SU-DHL-6 (cell line): Measurements from ENCODE around the gene NPIPA5.
"Not testable (repeated sequence)": the region's sequence is repeated elsewhere in the genome, so short reads cannot be mapped to it uniquely, and the experiment has no call there.

ENCODE experiments used
- H2AFZ ChIP-seq: fragments of 200-600 bp; sonication (generic); 2 replicates; pipeline ENCODE4 v1.6.1; 2014; ENCODE audit warnings: low read depth, mild to moderate bottlenecking, moderate library complexity, mixed read lengths, antibody characterized with exemption, low read length; ENCODE audit not compliant: severe bottlenecking
- H3F3A ChIP-seq: fragments of 200-600 bp; shearing (Covaris generic); 2 replicates; pipeline ENCODE4 v1.6.0; 2016; ENCODE audit warnings: antibody characterized with exemption, mild to moderate bottlenecking; ENCODE audit not compliant: insufficient read depth
- H3K27ac ChIP-seq: fragments of 200-600 bp; sonication (generic); 2 replicates; pipeline ENCODE4 v1.5.1; 2016; ENCODE audit warnings: low read depth, mild to moderate bottlenecking, low read length, moderate library complexity, mixed read lengths
- H3K27me3 ChIP-seq: fragments of 200-600 bp; sonication (generic), shearing (Covaris generic); 2 replicates; pipeline ENCODE4 v1.6.0; 2014; ENCODE audit warnings: mild to moderate bottlenecking, low read length
- H3K36me3 ChIP-seq: fragments of 200-600 bp; sonication (generic); 2 replicates; pipeline ENCODE4 v1.6.1; 2014; ENCODE audit warnings: mild to moderate bottlenecking, low read length, mixed read lengths
- H3K4me2 ChIP-seq: fragments of 300-600, 200-600 bp; shearing (Covaris generic), sonication (generic); 2 replicates; pipeline ENCODE4 v1.6.0; 2014; ENCODE audit warnings: low read length, low read depth, mild to moderate bottlenecking; ENCODE audit not compliant: poor library complexity, severe bottlenecking
- H3K4me3 ChIP-seq: fragments of 200-600 bp; sonication (generic); 2 replicates; pipeline ENCODE4 v1.5.1; 2014; ENCODE audit warnings: antibody characterized with exemption, low read length, mild to moderate bottlenecking, mixed read lengths; ENCODE audit not compliant: insufficient read depth, poor library complexity, severe bottlenecking
- H3K79me2 ChIP-seq: fragments of 200-600 bp; sonication (generic); 2 replicates; pipeline ENCODE4 v1.6.1; 2014; ENCODE audit warnings: mild to moderate bottlenecking, low read length, moderate library complexity; ENCODE audit not compliant: insufficient read depth
- H3K9ac ChIP-seq: fragments of 200-600 bp; sonication (generic); 2 replicates; pipeline ENCODE4 v1.7.0; 2014; ENCODE audit warnings: mild to moderate bottlenecking, low read length
- H3K9me2 ChIP-seq: fragments of 200-600 bp; sonication (generic); replicated peaks from 2 replicates; pipeline ENCODE4 v1.6.1; 2014; ENCODE audit warnings: low read length; ENCODE audit not compliant: insufficient read depth
- H3K9me3 ChIP-seq: fragments of 200-600 bp; sonication (generic); 2 replicates; pipeline ENCODE4 v1.6.1; 2014; ENCODE audit warnings: low read length, mixed read lengths; ENCODE audit not compliant: insufficient read depth
- H4K20me1 ChIP-seq: fragments of 200-600 bp; sonication (generic); 2 replicates; pipeline ENCODE4 v1.6.1; 2014; ENCODE audit warnings: low read depth, mild to moderate bottlenecking, antibody characterized with exemption, low read length, moderate library complexity, mixed read lengths
- EZH2phosphoT487 ChIP-seq: fragments of 200-600 bp; sonication (generic), shearing (Covaris generic); conservative IDR thresholded peaks from 2 replicates; pipeline ENCODE4 v1.6.1; 2018; ENCODE audit warnings: mild to moderate bottlenecking, antibody characterized with exemption, low read length, moderate library complexity, mixed read lengths
- TF ChIP-seq, protein P1 (sequence below): fragments of 200-600 bp; sonication (generic); IDR thresholded peaks from one replicate; pipeline ENCODE4 v1.5.1; 2017; ENCODE audit warnings: antibody characterized with exemption, mild to moderate bottlenecking, low read length, moderate library complexity; ENCODE audit not compliant: insufficient read depth, poor library complexity, severe bottlenecking

The NPIPA5 gene

DNA sequence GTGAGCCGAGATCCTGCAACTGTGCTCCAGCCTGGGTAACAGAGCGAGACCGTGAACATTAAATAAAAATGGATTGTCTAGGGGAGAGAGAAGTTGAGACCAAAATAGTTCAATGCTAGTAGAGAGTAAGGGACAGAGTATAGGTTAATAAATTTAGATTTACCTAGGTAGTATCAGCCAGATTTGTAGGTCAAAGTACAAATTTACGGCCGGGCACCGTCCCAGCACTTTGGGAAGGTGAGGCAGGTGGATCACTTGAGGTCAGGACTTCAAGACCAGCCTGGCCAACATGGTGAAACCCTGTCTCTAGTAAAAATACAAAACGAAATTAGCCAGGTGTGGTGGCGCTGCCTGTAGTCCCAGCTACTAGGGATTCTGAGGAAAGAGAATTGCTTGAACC is 44.1 kb upstream of the NPIPA5 start:
- H3K4me3 ChIP-seq, result no peak overlapping the region
- no peaks in the 10 kb centered on the region for H3K9me2 ChIP-seq
- H3F3A ChIP-seq, result no peaks in the 10 kb centered on the region
- no peaks in the 10 kb centered on the region for H4K20me1 ChIP-seq
- TF ChIP-seq EZH2phosphoT487, result no peak
- TF ChIP-seq, protein P1, sequence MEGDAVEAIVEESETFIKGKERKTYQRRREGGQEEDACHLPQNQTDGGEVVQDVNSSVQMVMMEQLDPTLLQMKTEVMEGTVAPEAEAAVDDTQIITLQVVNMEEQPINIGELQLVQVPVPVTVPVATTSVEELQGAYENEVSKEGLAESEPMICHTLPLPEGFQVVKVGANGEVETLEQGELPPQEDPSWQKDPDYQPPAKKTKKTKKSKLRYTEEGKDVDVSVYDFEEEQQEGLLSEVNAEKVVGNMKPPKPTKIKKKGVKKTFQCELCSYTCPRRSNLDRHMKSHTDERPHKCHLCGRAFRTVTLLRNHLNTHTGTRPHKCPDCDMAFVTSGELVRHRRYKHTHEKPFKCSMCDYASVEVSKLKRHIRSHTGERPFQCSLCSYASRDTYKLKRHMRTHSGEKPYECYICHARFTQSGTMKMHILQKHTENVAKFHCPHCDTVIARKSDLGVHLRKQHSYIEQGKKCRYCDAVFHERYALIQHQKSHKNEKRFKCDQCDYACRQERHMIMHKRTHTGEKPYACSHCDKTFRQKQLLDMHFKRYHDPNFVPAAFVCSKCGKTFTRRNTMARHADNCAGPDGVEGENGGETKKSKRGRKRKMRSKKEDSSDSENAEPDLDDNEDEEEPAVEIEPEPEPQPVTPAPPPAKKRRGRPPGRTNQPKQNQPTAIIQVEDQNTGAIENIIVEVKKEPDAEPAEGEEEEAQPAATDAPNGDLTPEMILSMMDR, result no peak
- no peaks in the 10 kb centered on the region for H3K36me3 ChIP-seq
- no peak overlapping the region for H3K9ac ChIP-seq
- H2AFZ ChIP-seq, result no peak overlapping the region
- H3K9me3 ChIP-seq, result no peaks in the 10 kb centered on the region
- H3K79me2 ChIP-seq, result no peaks in the 10 kb centered on the region
- H3K27ac ChIP-seq, result no peak overlapping the region
- no peak overlapping the region for H3K4me2 ChIP-seq
- H3K27me3 ChIP-seq, result no peaks in the 10 kb centered on the region

DNA sequence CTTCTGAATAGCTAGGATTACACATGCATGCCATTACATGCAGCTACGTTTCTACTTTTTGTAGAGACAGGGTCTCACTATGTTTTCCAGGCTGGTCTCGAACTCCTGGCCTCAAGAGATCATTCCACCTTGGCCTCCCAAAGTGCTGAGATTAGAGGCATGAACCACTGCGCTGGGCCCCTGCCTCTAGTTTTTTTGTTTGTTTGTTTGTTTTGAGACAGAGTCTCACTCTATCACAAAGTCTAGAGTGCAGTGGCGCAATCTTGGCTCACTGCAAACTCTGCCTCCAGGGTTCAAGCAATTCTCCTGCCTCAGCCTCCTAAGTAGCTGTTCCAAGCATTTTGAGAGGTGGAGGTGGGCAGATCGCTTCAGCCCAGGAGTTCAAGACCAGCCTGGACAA is 43.6 kb upstream of the NPIPA5 start:
- not testable (repeated sequence) for H3K9ac ChIP-seq, H3K27ac ChIP-seq, H3K79me2 ChIP-seq

DNA sequence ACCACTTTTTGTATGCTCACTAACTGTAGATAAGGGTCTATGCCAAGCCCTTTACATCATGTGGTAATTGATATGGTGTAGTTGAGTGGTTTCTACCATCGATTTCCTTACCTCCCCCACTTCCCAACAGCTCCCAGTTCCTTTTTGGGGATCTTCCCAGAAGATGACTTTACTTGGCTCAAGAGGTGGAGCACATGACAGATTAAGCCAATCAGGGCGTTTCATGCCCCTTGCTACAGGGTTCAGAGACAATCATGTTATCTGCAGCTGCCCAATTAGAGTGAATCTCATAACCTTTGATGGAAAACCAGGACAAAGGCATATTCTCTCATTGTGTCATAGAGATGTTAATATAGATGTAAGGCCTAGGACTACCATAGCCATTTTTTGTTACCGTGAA is 40.1 kb upstream of the NPIPA5 start:
- no peaks in the 10 kb centered on the region for H3K79me2 ChIP-seq
- no peaks in the 10 kb centered on the region for H3K36me3 ChIP-seq
- no peaks in the 10 kb centered on the region for H3K9me3 ChIP-seq
- H3K27ac ChIP-seq, result no peak overlapping the region
- no peaks in the 10 kb centered on the region for H3K27me3 ChIP-seq
- H4K20me1 ChIP-seq, result no peaks in the 10 kb centered on the region
- H2AFZ ChIP-seq, result no peak overlapping the region
- no peaks in the 10 kb centered on the region for H3F3A ChIP-seq
- no peaks in the 10 kb centered on the region for H3K9me2 ChIP-seq
- TF ChIP-seq, protein P1, result no peak
- no peak for TF ChIP-seq EZH2phosphoT487
- H3K9ac ChIP-seq, result no peak overlapping the region
- H3K4me2 ChIP-seq, result no peak overlapping the region
- H3K4me3 ChIP-seq, result no peak overlapping the region

More for the DNA sequence above, 43.6 kb upstream of the NPIPA5 start:
- H2AFZ ChIP-seq, H4K20me1 ChIP-seq, H3K9me3 ChIP-seq, H3F3A ChIP-seq, H3K36me3 ChIP-seq, H3K4me2 ChIP-seq, H3K27me3 ChIP-seq, H3K9me2 ChIP-seq, H3K4me3 ChIP-seq: not testable (repeated sequence)

DNA sequence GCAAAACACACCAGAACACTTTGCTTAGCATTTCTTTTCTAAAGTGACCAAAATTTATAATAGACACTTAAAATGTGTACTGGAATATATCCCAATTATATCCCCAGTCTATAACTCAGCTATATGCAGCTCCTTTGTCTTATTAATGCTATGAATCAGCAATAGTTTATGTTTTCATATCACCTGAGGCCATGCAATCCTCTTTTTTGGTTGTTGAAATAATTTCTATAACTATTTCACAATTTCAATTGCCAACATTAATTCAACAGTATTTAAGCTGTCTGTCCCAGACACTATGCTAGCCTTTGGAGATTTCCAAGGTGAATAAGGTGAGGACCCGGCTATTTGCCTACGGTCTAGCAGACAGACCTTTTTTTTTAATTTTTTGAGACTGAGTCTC is 39.1 kb upstream of the NPIPA5 start:
- H3K27me3 ChIP-seq, result no peaks in the 10 kb centered on the region
- no peaks in the 10 kb centered on the region for H3K79me2 ChIP-seq
- H3K9ac ChIP-seq, result no peak overlapping the region
- H3F3A ChIP-seq, result no peaks in the 10 kb centered on the region
- H4K20me1 ChIP-seq, result no peaks in the 10 kb centered on the region
- H3K4me2 ChIP-seq, result no peak overlapping the region
- no peak overlapping the region for H2AFZ ChIP-seq
- H3K36me3 ChIP-seq, result no peaks in the 10 kb centered on the region
- no peaks in the 10 kb centered on the region for H3K9me3 ChIP-seq
- TF ChIP-seq EZH2phosphoT487, result no peak
- TF ChIP-seq, protein P1, result no peak
- no peak overlapping the region for H3K4me3 ChIP-seq
- H3K27ac ChIP-seq, result no peak overlapping the region
- no peaks in the 10 kb centered on the region for H3K9me2 ChIP-seq
